ENCODE results near the gene TMEM184B. TPM values are rescaled to one million over a fixed set of nuclear protein-coding genes. Genes with fewer than 3 reads are reported as not detected.

The TMEM184B gene
- total RNA-seq, 1 experiment from 2014 or later = 192 TPM

- Histone ChIP-seq H3K4me3 (peak within 1 kb of the TSS; percentile 85), H3K79me2 (ENCODE audit: low read depth) (peaks cover 47% of the 10 kb centered on the region), H3K27ac (peak within 1 kb of the TSS; percentile 90), H3K27me3 (ENCODE audit: insufficient read depth, low read depth) (no peaks in the 10 kb centered on the region), H3K4me1 (replicated peaks; ENCODE audit: insufficient read depth) (peaks cover 45% of the 10 kb centered on the region), H3K4me2 (peak within 1 kb of the TSS; percentile 90), H3K36me3 (ENCODE audit: low read depth) (0 out of 2 replicates have a peak, but pooled peaks cover 14% of the 10 kb centered on the region), H3K9me2 (ENCODE audit: insufficient read depth) (no peaks in the 10 kb centered on the region), H3F3A (ENCODE audit: insufficient read depth, low read depth) (peaks cover 52% of the 10 kb centered on the region), H3K9me3 (ENCODE audit: insufficient read depth, low read depth) (no peaks in the 10 kb centered on the region), H2AFZ (peak within 1 kb of the TSS; percentile 81), H4K20me1 (ENCODE audit: insufficient read depth) (peaks cover 39% of the 10 kb centered on the region)
- TF ChIP-seq CTCF (conservative IDR thresholded peaks at IDR 0.05) = no peak
- TF ChIP-seq EZH2 (IDR thresholded peaks at IDR 0.05; ENCODE audit: low read depth) = no peak
- no TSS peak for BruUV-seq (replicated peaks)
- ChIA-PET POLR2A (ENCODE audit: unreplicated experiment) (interaction anchor here (0.5 to 0.7 kb wide), 6 partner anchors 18 to 253 kb away, joined by 3 to 8 read pairs (median 4); partner anchors contain the start of gene DMC1), CTCF (interaction anchor here (1.3 kb wide), 1 partner anchor 27 kb away, joined by 8 read pairs; no protein-coding TSS in a partner anchor)
- intact Hi-C loops (cut with micrococcal nuclease; ENCODE audit: unreplicated experiment) = loop anchor here (2.0 to 10.0 kb wide), 2 partner anchors 189 to 387 kb away; partner anchors contain the start of genes DDX17, GTPBP1 and JOSD1
- DNase-seq = peak; percentile 45 to 81
These were observed 44.5 kb upstream of the TMEM184B start, which contains the start of gene CSNK1E for GRCh38 chr22:38317122-38317994. CSNK1E (minus strand) TSS chr22:38317433; CDS start chr22:38314157, 3,276 bp downstream.

GRCh38 chr22:38316364-38317121 lies 43.7 kb upstream of the TMEM184B start:
- H3K4me1 ChIP-seq (replicated peaks; ENCODE audit: insufficient read depth) = peaks cover 45% of the 10 kb centered on the region
- peaks cover 47% of the 10 kb centered on the region for H4K20me1 ChIP-seq (ENCODE audit: insufficient read depth)
- H3F3A ChIP-seq (ENCODE audit: insufficient read depth, low read depth) = peaks cover 52% of the 10 kb centered on the region
- ChIA-PET POLR2A (ENCODE audit: unreplicated experiment) (interaction anchor here (0.6 to 1.0 kb wide), 4 partner anchors 21 to 85 kb away, joined by 3 to 4 read pairs (median 4); no protein-coding TSS in a partner anchor), CTCF (no interaction called here)
- H3K9me3 ChIP-seq (ENCODE audit: insufficient read depth, low read depth) = no peaks in the 10 kb centered on the region
- no peaks in the 10 kb centered on the region for H3K27me3 ChIP-seq (ENCODE audit: insufficient read depth, low read depth)
- H3K27ac ChIP-seq = peak overlapping the region; percentile 90
- peak overlapping the region; percentile 85 for H3K4me3 ChIP-seq
- no peak for TF ChIP-seq CTCF (conservative IDR thresholded peaks at IDR 0.05)
- TF ChIP-seq EZH2 (IDR thresholded peaks at IDR 0.05; ENCODE audit: low read depth) = no peak
- intact Hi-C loops (cut with micrococcal nuclease; ENCODE audit: unreplicated experiment) = loop anchor here (1.0 to 10.0 kb wide), 3 partner anchors 17 to 388 kb away; partner anchors contain the start of genes DDX17, GTPBP1 and JOSD1
- peak in 1 of 2 experiments; percentile 66 for DNase-seq
- no TSS peak for BruUV-seq (replicated peaks)
- no peak overlapping the region; the same call in 1 of the 2 replicates for H2AFZ ChIP-seq
- 0 out of 2 replicates have a peak, but pooled peaks cover 16% of the 10 kb centered on the region for H3K36me3 ChIP-seq (ENCODE audit: low read depth)
- no peaks in the 10 kb centered on the region for H3K9me2 ChIP-seq (ENCODE audit: insufficient read depth)
- H3K4me2 ChIP-seq = peak overlapping the region; percentile 90
- H3K79me2 ChIP-seq (ENCODE audit: low read depth) = peaks cover 55% of the 10 kb centered on the region

All from PC-9 (cell line).